ENCODE measurements around the gene OGDH. TPM values are rescaled to one million over a fixed set of nuclear protein-coding genes. Genes with fewer than 3 reads are reported as not detected.

OGDH gene
- total RNA-seq, 1 experiment from 2014 or later, result 56.0 TPM

Other genes with a start within 250 kb of the OGDH start
- 29.4 and 30.3 TPM in 2 replicates for gene NUDCD3, start 116.0 kb upstream of the OGDH start, total RNA-seq (2014; rRNA removed; shearing (Covaris generic); ENCODE audit: low replicate concordance)
- not detected in 2 replicates for gene NPC1L1, start 65.3 kb upstream of the OGDH start, total RNA-seq (2014; rRNA removed; shearing (Covaris generic); ENCODE audit: low replicate concordance)
- gene DDX56, start 32.7 kb upstream of the OGDH start, total RNA-seq (2014; rRNA removed; shearing (Covaris generic); ENCODE audit: low replicate concordance), result 131 and 153 TPM in 2 replicates
- 263 and 317 TPM in 2 replicates for gene TMED4, start 24.4 kb upstream of the OGDH start, total RNA-seq (2014; rRNA removed; shearing (Covaris generic); ENCODE audit: low replicate concordance)
- gene ZMIZ2, start 142.2 kb downstream of the OGDH start, total RNA-seq (2014; rRNA removed; shearing (Covaris generic); ENCODE audit: low replicate concordance), result 4.6 and 20.0 TPM in 2 replicates
- gene PPIA, start 190.1 kb downstream of the OGDH start, total RNA-seq (2014; rRNA removed; shearing (Covaris generic); ENCODE audit: low replicate concordance), result 5,475 and 6,139 TPM in 2 replicates
- gene H2AZ2, start 241.5 kb downstream of the OGDH start, total RNA-seq (2014; rRNA removed; shearing (Covaris generic); ENCODE audit: low replicate concordance), result 468 and 657 TPM in 2 replicates